IMR-90 (cell line): ENCODE data around the gene ORC5. TPM values are rescaled to one million over a fixed set of nuclear protein-coding genes. Genes with fewer than 3 reads are reported as not detected.

ENCODE experiments used
- ATAC-seq: fragments of 200-7000 bp; cut with Tn5 transposase; 2 replicates; pipeline ENCODE4 v1.9.1; 2020; ENCODE audit warnings: low read depth, mild to moderate bottlenecking, moderate library complexity
- BruUV-seq: library from RNA; stranded (reverse); fragments of 400-500 nt; replicated peaks from 2 replicates; lab custom pipeline; 2021; lab: Mats Ljungman, UMichigan
- CTCF ChIA-PET: fragments of 300-600 bp; formaldehyde crosslinking; extraction: SDS; loops from one replicate; lab custom pipeline; 2021; ENCODE audit warnings: antibody characterized with exemption; lab: Yijun Ruan, JAX
- POLR2A ChIA-PET: fragments of 300-600 bp; sonication (Branson Sonifier 250); formaldehyde crosslinking; loops from one replicate; lab custom pipeline; 2022; ENCODE audit warnings: antibody characterized with exemption; ENCODE audit not compliant: unreplicated experiment; lab: Charles Lee
- DNase-seq: peaks from one replicate; pipeline ENCODE4 v3.0.0; 2013
- H2AFZ ChIP-seq: replicated peaks from 2 replicates; pipeline ENCODE3; 2013; ENCODE audit warnings: low read length, mild to moderate bottlenecking; ENCODE audit not compliant: poor library complexity
- H2AK5ac ChIP-seq: 2 replicates; pipeline ENCODE4 v1.6.1; 2013; ENCODE audit warnings: low read depth, low read length, inconsistent platforms
- H2AK9ac ChIP-seq: replicated peaks from 2 replicates; pipeline ENCODE3; 2013; ENCODE audit warnings: mild to moderate bottlenecking, low read depth, low read length, moderate library complexity; ENCODE audit not compliant: poor library complexity
- H2BK120ac ChIP-seq: 2 replicates; pipeline ENCODE4 v1.6.1; 2013; ENCODE audit warnings: low read depth, low read length, inconsistent platforms
- H2BK15ac ChIP-seq: 3 replicates; pipeline ENCODE4 v1.6.1; 2013; ENCODE audit warnings: low read depth, low read length, inconsistent platforms
- H2BK20ac ChIP-seq: 2 replicates; pipeline ENCODE4 v1.6.1; 2013; ENCODE audit warnings: low read depth, mild to moderate bottlenecking, inconsistent platforms, low read length, moderate library complexity
- H2BK5ac ChIP-seq: 2 replicates; pipeline ENCODE4 v1.6.1; 2013; ENCODE audit warnings: mild to moderate bottlenecking, low read depth, low read length, inconsistent platforms; ENCODE audit not compliant: poor library complexity, severe bottlenecking
- H3K14ac ChIP-seq: replicated peaks from 2 replicates; pipeline ENCODE4 v1.6.1; 2013; ENCODE audit warnings: low read depth, low read length, inconsistent platforms
- H3K18ac ChIP-seq: 2 replicates; pipeline ENCODE4 v1.6.1; 2013; ENCODE audit warnings: low read depth, low read length, control low read depth
- H3K23ac ChIP-seq: 2 replicates; pipeline ENCODE4 v1.6.1; 2013; ENCODE audit warnings: low read depth, low read length, inconsistent platforms
- H3K27ac ChIP-seq: 2 replicates; pipeline ENCODE4 v1.5.1; 2013; ENCODE audit warnings: mild to moderate bottlenecking, control low read depth, low read length; ENCODE audit not compliant: insufficient read depth
- H3K27me3 ChIP-seq: 2 replicates; pipeline ENCODE4 v1.6.1; 2013; ENCODE audit warnings: low read length; ENCODE audit not compliant: control insufficient read depth, insufficient read depth
- H3K36me3 ChIP-seq: 2 replicates; pipeline ENCODE4 v1.6.1; 2013; ENCODE audit warnings: low read length, mixed read lengths; ENCODE audit not compliant: control insufficient read depth, insufficient read depth
- H3K4ac ChIP-seq: 2 replicates; pipeline ENCODE4 v1.6.1; 2013; ENCODE audit warnings: low read depth, low read length, inconsistent platforms
- H3K4me1 ChIP-seq: 2 replicates; pipeline ENCODE4 v1.6.1; 2013; ENCODE audit warnings: low read length, mixed read lengths; ENCODE audit not compliant: control insufficient read depth, insufficient read depth
- H3K4me2 ChIP-seq: 2 replicates; pipeline ENCODE4 v1.6.1; 2013; ENCODE audit warnings: low read depth, mild to moderate bottlenecking, control low read depth, low read length, moderate library complexity
- H3K4me3 ChIP-seq: 2 replicates; pipeline ENCODE4 v1.5.1; 2013; ENCODE audit warnings: low read depth, mild to moderate bottlenecking, control low read depth, low read length, moderate library complexity; ENCODE audit not compliant: insufficient read depth
- H3K56ac ChIP-seq: 2 replicates; pipeline ENCODE4 v1.6.1; 2013; ENCODE audit warnings: low read length, inconsistent platforms; ENCODE audit not compliant: insufficient read depth; ENCODE audit errors: extremely low read depth
- H3K79me1 ChIP-seq, 2 experiments: 2 replicates each; pipeline ENCODE4 v1.6.1; 2013; ENCODE audit warnings: low read length in 2 of 2, inconsistent platforms in 1 of 2, low read depth in 1 of 2
- H3K9ac ChIP-seq: 2 replicates; pipeline ENCODE4 v1.6.1; 2013; ENCODE audit warnings: low read depth, low read length, control low read depth
- H3K9me1 ChIP-seq: 2 replicates; pipeline ENCODE4 v1.6.1; 2013; ENCODE audit warnings: low read length, inconsistent platforms; ENCODE audit not compliant: insufficient read depth
- H3K9me3 ChIP-seq: 2 replicates; pipeline ENCODE4 v1.6.1; 2013; ENCODE audit warnings: low read length; ENCODE audit not compliant: control insufficient read depth, insufficient read depth
- H4K20me1 ChIP-seq: 2 replicates; pipeline ENCODE4 v1.6.1; 2013; ENCODE audit warnings: low read length, inconsistent platforms; ENCODE audit not compliant: insufficient read depth
- H4K5ac ChIP-seq: 2 replicates; pipeline ENCODE4 v1.6.1; 2013; ENCODE audit warnings: mild to moderate bottlenecking, low read depth, low read length, control low read depth
- H4K8ac ChIP-seq, 2 experiments: 2 replicates each; pipeline ENCODE4 v1.6.1; 2013; ENCODE audit warnings: low read depth in 2 of 2, low read length in 2 of 2, control low read depth in 1 of 2, inconsistent platforms in 1 of 2
- H4K91ac ChIP-seq: 2 replicates; pipeline ENCODE4 v1.6.1; 2013; ENCODE audit warnings: low read depth, low read length, inconsistent platforms; ENCODE audit not compliant: insufficient read depth
- BHLHE40 ChIP-seq: fragments of 150-350 bp; IDR thresholded peaks from 2 replicates; pipeline ENCODE4 v1.6.1; 2016; ENCODE audit warnings: mild to moderate bottlenecking, low read depth, low read length
- CHD1 ChIP-seq: IDR thresholded peaks from 2 replicates; pipeline ENCODE4 v1.6.1; 2012; ENCODE audit warnings: low read depth, low read length, improper control_type of control experiment
- FOS ChIP-seq: fragments of 150-350 bp; IDR thresholded peaks from 2 replicates; pipeline ENCODE4 v1.6.1; 2016; ENCODE audit warnings: low read depth, low read length
- MAFK ChIP-seq: IDR thresholded peaks from 2 replicates; pipeline ENCODE4 v1.6.1; 2012; ENCODE audit warnings: low read depth, low read length, improper control_type of control experiment
- MAZ ChIP-seq: IDR thresholded peaks from 2 replicates; pipeline ENCODE4 v1.6.1; 2012; ENCODE audit warnings: low read depth, mild to moderate bottlenecking, low read length, improper control_type of control experiment, moderate library complexity, borderline replicate concordance
- POLR2A ChIP-seq: IDR thresholded peaks from 2 replicates; pipeline ENCODE4 v1.6.1; 2012; ENCODE audit warnings: mild to moderate bottlenecking, low read depth, low read length
- SMC3 ChIP-seq: fragments of 150-350 bp; IDR thresholded peaks from 2 replicates; pipeline ENCODE4 v1.6.1; 2016; ENCODE audit warnings: low read depth, mild to moderate bottlenecking, antibody characterized with exemption, low read length, moderate library complexity
- USF2 ChIP-seq: fragments of 150-350 bp; IDR thresholded peaks from 2 replicates; pipeline ENCODE4 v1.6.1; 2017; ENCODE audit warnings: mild to moderate bottlenecking, antibody characterized with exemption, low read length, low read depth
- WGBS, 2 experiments: methylation state at CpG; one replicate each; pipeline versions ENCODE4 v1.1.5 to v1.1.7; 2013; ENCODE audit warnings: missing lambda C conversion rate in 2 of 2; ENCODE audit not compliant: insufficient read length in 1 of 2; ENCODE audit errors: extremely low coverage in 2 of 2; 5-methylcytosine and 5-hydroxymethylcytosine counted together
- dilution Hi-C: fragments of 300-500 bp; cut with HindIII; formaldehyde crosslinking; loops from one replicate; pipeline ENCODE4 v1.14.3; 2018; ENCODE audit warnings: low sequenced_read_pairs; ENCODE audit not compliant: unreplicated experiment
- in situ Hi-C: fragments of 300-500 bp; cut with MboI; formaldehyde crosslinking; loops from 3 replicates; pipeline ENCODE4 v1.14.3; 2019; ENCODE audit warnings: low sequenced_read_pairs, inconsistent platforms, mixed read lengths
- intact Hi-C: fragments of 100-400 bp; cut with micrococcal nuclease; formaldehyde crosslinking; loops from 2 replicates; pipeline ENCODE4 v1.10.0; 2022
- polyA plus RNA-seq, 3 experiments: library from polyadenylated mRNA; depleted of rRNA; stranded (reverse); fragments of >200 nt; gene quantifications; 2 replicates each; pipeline ENCODE4 v1.2.3, GENCODE V29; 2012; ENCODE audit warnings: low replicate concordance in 1 of 3
- total RNA-seq: library from RNA; depleted of rRNA; stranded (reverse); fragments of >200 nt; gene quantifications from 2 replicates; pipeline ENCODE4 v1.2.3, GENCODE V29; 2012

Gene ORC5
- total and polyA plus RNA-seq, 2 of the 4 experiments (the other 2 are of a cell fraction): 7.9 to 18.8 TPM

- H2AK9ac ChIP-seq: no peak overlapping the region
- no peaks in the 10 kb centered on the region for H3K4me1 ChIP-seq
- H4K91ac ChIP-seq: no peak overlapping the region
- peaks cover 4% of the 10 kb centered on the region for H3K27me3 ChIP-seq
- ChIA-PET POLR2A (no interaction called here), CTCF (interaction anchor here (0.8 kb wide), 1 partner anchor 17 kb away, joined by 3 read pairs; no protein-coding TSS in a partner anchor)
- in situ Hi-C loops (no loop called here), intact Hi-C loops (loop anchor here (10.0 kb wide), 1 partner anchor 730 kb away; no protein-coding TSS in a partner anchor), dilution Hi-C loops (no loop called here)
- H3K4me3 ChIP-seq: no peak overlapping the region
- TF ChIP-seq FOS: no peak
- TF ChIP-seq BHLHE40: no peak
- TF ChIP-seq MAFK: no peak
- no peak for TF ChIP-seq SMC3
- no peak for TF ChIP-seq CHD1
- TF ChIP-seq USF2: no peak
- TF ChIP-seq POLR2A: no peak
- no peak for TF ChIP-seq MAZ
- no peak overlapping the region for H2BK20ac ChIP-seq
- WGBS, 2 experiments: no CpG with 5 or more reads among the region's 1 CpG
- H3K9me3 ChIP-seq: no peaks in the 10 kb centered on the region
- no peak for DNase-seq
- H3K27ac ChIP-seq: no peak overlapping the region
- H4K20me1 ChIP-seq: no peaks in the 10 kb centered on the region
- H4K8ac ChIP-seq: no peak overlapping the region
- no peak overlapping the region for H4K5ac ChIP-seq
- no peak overlapping the region for H3K4ac ChIP-seq
- no peak overlapping the region for H3K4me2 ChIP-seq
- no peak for ATAC-seq
- H3K14ac ChIP-seq: no peak overlapping the region
- no peak overlapping the region for H2BK5ac ChIP-seq
- H3K36me3 ChIP-seq: no peaks in the 10 kb centered on the region
- no peak overlapping the region for H2BK15ac ChIP-seq
- H3K79me1 ChIP-seq: no peaks in the 10 kb centered on the region
- no peak overlapping the region for H3K18ac ChIP-seq
- no peaks in the 10 kb centered on the region for H3K9me1 ChIP-seq
- H3K56ac ChIP-seq: no peak overlapping the region
- H2AK5ac ChIP-seq: no peak overlapping the region
- no peak overlapping the region for H2BK120ac ChIP-seq
- H2AFZ ChIP-seq: no peak overlapping the region
- no peak overlapping the region for H3K9ac ChIP-seq
- H3K23ac ChIP-seq: no peak overlapping the region
- BruUV-seq: no TSS peak
Observed at GRCh38 chr7:104254696-104255095, 46.9 kb upstream of the ORC5 start.
